Cardiac muscle cell (in vitro differentiated cells and primary cell): ENCODE measurements around the gene MAD1L1. TPM values are rescaled to one million over a fixed set of nuclear protein-coding genes. Genes with fewer than 3 reads are reported as not detected.

ENCODE experiments used
- DNase-seq, 2 donors: peaks; one replicate each; pipeline versions ENCODE4 v3.0.0 to v3.0.0-alpha.2; 2010 to 2017; ENCODE audit warnings: low read depth in 1 of 2, low spot score in 1 of 2
- H3K27ac ChIP-seq: fragments of 200-600 bp; sonication (generic); 2 replicates; pipeline ENCODE4 v1.5.1; 2016
- H3K27me3 ChIP-seq: fragments of 200-600 bp; sonication (generic); 2 replicates; pipeline ENCODE4 v1.6.0; 2016; ENCODE audit warnings: control low read depth
- H3K36me3 ChIP-seq: fragments of 200-600 bp; sonication (generic); 2 replicates; pipeline ENCODE4 v1.5.1; 2016; ENCODE audit warnings: control low read depth
- H3K4me1 ChIP-seq: fragments of 200-600 bp; sonication (generic); 2 replicates; pipeline ENCODE4 v1.8.1; 2017; ENCODE audit warnings: low read depth, mild to moderate bottlenecking, mixed run types
- H3K4me3 ChIP-seq: fragments of 200-600 bp; sonication (generic); 2 replicates; pipeline ENCODE4 v1.5.1; 2016; ENCODE audit warnings: mild to moderate bottlenecking
- H3K9me3 ChIP-seq: fragments of 200-600 bp; sonication (generic); 2 replicates; pipeline ENCODE4 v1.5.1; 2017; ENCODE audit warnings: low read depth, mild to moderate bottlenecking, control low read depth
- CTCF ChIP-seq: IDR thresholded peaks from 2 replicates; pipeline ENCODE4 v1.5.1; 2012; ENCODE audit warnings: low read depth, mild to moderate bottlenecking, low read length
- polyA plus RNA-seq: library from polyadenylated mRNA; unstranded; fragments of >200 nt; fragmentation: Nextera tagmentation; extraction: Ambion mirVana; gene quantifications from 2 replicates; pipeline ENCODE4 v1.2.1, GENCODE V29; 2016
- total RNA-seq: library from RNA; depleted of rRNA; stranded (reverse); fragments of >200 nt; gene quantifications from 2 replicates; pipeline ENCODE4 v1.2.3, GENCODE V29; 2016

Gene MAD1L1
- total and polyA plus RNA-seq, 2 experiments from 2014 or later: 38.3 to 56.2 TPM

- H3K4me1 ChIP-seq: peaks cover 10% of the 10 kb centered on the region
- H3K4me3 ChIP-seq: no peak overlapping the region
- no peaks in the 10 kb centered on the region for H3K9me3 ChIP-seq
- no peak for TF ChIP-seq CTCF
- no peaks in the 10 kb centered on the region for H3K36me3 ChIP-seq
- no peak for DNase-seq
- H3K27ac ChIP-seq: no peak overlapping the region
- no peaks in the 10 kb centered on the region for H3K27me3 ChIP-seq
Observed at GRCh38 chr7:2030475-2031450, 202.0 kb downstream of the MAD1L1 start.

- no peak for DNase-seq
- TF ChIP-seq CTCF: no peak
- Histone ChIP-seq H3K4me1 (peaks cover 10% of the 10 kb centered on the region), H3K9me3 (no peaks in the 10 kb centered on the region), H3K27ac (no peak overlapping the region), H3K4me3 (no peak overlapping the region), H3K27me3 (no peaks in the 10 kb centered on the region), H3K36me3 (no peaks in the 10 kb centered on the region)
Observed at GRCh38 chr7:2029936-2030335, 202.8 kb downstream of the MAD1L1 start.

GRCh38 chr7:2029211-2029905, 203.4 kb downstream of the MAD1L1 start:
- no peak for TF ChIP-seq CTCF
- H3K4me1 ChIP-seq: peaks cover 10% of the 10 kb centered on the region
- H3K27ac ChIP-seq: no peak overlapping the region
- no peaks in the 10 kb centered on the region for H3K27me3 ChIP-seq
- H3K9me3 ChIP-seq: no peaks in the 10 kb centered on the region
- no peaks in the 10 kb centered on the region for H3K36me3 ChIP-seq
- no peak overlapping the region for H3K4me3 ChIP-seq
- no peak for DNase-seq

GRCh38 chr7:2028733-2029132, 204.0 kb downstream of the MAD1L1 start:
- Histone ChIP-seq H3K4me1 (peaks cover 10% of the 10 kb centered on the region), H3K4me3 (no peak overlapping the region), H3K9me3 (no peaks in the 10 kb centered on the region), H3K27ac (no peak overlapping the region), H3K36me3 (no peaks in the 10 kb centered on the region), H3K27me3 (no peaks in the 10 kb centered on the region)
- no peak for TF ChIP-seq CTCF
- DNase-seq: no peak

- no peaks in the 10 kb centered on the region for H3K36me3 ChIP-seq
- no peak for TF ChIP-seq CTCF
- H3K27ac ChIP-seq: no peak overlapping the region
- no peaks in the 10 kb centered on the region for H3K27me3 ChIP-seq
- DNase-seq: no peak
- peaks cover 26% of the 10 kb centered on the region for H3K4me1 ChIP-seq
- H3K4me3 ChIP-seq: no peak overlapping the region
- no peaks in the 10 kb centered on the region for H3K9me3 ChIP-seq
Observed at GRCh38 chr7:2025188-2025587, 207.6 kb downstream of the MAD1L1 start.
